Stimulated activated CD4-positive, alpha-beta T cell treated with anti-CD3 and anti-CD28 coated beads, TNF-alpha, amount 100 ng/mL, for 1 hour (primary cell): Measurements from ENCODE around the gene HEBP1.
"Not testable (repeated sequence)": the region's sequence is repeated elsewhere in the genome, so short reads cannot be mapped to it uniquely, and the experiment has no call there.

Source experiments
- DNase-seq, 3 donors: peaks; one replicate each; pipeline ENCODE4 v3.0.0-alpha.2; 2020; ENCODE audit warnings: low read depth in 3 of 3, low spot score in 1 of 3

HEBP1 gene, protein sequence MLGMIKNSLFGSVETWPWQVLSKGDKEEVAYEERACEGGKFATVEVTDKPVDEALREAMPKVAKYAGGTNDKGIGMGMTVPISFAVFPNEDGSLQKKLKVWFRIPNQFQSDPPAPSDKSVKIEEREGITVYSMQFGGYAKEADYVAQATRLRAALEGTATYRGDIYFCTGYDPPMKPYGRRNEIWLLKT

DNA sequence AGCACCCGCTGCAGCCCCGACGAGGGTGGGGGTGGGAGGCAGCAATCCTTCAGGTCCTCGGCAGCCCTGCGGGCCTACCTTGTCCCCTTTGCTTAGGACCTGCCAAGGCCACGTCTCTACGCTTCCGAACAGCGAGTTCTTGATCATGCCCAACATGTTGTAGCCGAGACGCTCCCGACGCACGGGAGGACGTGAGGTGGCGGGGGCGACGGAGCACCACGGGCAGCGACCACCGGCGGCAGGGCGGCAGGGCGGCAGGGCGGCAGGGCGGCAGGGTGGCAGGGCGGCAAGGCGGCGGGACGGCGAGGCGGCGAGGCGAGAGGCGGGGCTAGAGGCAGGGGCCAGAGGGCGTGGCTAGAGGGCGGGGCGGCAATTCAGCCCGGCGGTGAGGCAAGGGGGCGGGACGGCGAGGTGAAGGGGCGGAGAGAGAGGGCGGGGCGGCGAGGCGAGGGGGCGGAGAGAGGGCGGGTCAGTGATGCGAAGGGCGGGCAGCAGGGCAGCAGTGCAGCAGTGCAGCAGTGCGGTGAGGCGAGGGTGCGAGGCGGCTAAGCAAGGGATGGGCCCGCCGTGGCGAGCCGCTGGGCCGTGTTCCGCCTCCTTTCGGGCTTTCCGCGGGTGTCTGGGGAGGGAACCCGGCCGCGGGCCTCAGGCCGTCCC is at the start of gene HEBP1:
Gene HEBP1 (minus strand): TSS at position 307 of the 657 bp plus-strand sequence. CDS start 151 bp downstream, at position 156.
- peak; percentile 89 to 98 (median 95) for DNase-seq

DNA sequence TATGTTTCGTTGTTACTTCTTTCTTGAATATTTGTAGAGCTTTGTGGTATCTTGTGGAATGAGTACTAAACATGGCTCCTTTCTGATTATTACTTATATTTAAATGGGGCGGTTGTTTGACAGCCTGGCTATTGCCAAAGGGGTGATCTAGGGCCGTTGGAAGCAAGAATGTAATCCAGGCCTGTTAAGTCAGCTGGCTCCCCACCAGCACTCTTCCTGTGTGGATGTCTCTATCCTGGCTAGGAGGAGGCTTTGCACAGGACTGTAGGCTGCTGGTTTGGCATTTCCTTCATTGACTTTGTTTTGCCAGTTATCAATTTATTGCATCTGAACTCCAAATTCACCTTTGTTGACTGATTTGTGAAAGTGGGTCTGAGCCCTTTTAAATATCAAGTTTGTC is 49.8 kb upstream of the HEBP1 start:
- no peak for DNase-seq

DNA sequence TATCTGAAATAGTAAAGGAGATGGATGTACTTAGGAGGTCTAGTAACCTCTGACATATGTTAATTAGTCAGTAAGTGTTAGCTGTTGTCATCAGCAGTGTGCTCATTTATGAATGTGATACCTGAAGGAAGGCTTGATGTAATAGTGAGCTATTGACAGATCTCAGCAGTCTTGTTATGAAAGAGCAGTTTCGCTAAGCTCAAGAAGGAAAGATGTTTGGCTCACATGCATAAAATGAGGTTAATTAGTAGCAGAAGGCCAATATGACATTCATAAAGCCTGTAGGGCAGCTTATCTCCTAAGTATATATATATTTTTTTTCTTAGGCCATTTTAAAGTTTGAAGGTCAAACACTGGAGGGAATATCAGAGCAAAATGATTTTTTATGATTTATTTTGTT is 46.9 kb upstream of the HEBP1 start:
- no peak for DNase-seq

DNA sequence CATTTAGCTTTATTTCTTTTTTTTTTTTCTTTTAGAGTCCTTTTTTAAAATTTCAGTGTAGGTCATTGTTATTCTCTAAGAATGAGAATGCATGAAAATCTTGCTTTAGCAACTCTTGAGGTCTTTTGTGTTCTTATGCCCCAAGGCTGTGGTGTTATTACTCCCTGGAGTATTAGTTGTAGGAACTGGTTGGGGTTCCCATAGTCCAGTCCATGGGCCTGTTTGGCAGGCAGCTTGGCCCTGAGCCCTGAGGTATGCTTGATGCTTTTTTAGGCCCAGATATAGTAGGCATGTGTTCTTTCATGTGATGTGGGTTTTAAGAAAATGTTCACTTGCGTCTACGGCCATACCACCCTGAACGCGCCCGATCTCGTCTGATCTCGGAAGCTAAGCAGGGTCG is 45.8 kb upstream of the HEBP1 start:
- DNase-seq = no peak

DNA sequence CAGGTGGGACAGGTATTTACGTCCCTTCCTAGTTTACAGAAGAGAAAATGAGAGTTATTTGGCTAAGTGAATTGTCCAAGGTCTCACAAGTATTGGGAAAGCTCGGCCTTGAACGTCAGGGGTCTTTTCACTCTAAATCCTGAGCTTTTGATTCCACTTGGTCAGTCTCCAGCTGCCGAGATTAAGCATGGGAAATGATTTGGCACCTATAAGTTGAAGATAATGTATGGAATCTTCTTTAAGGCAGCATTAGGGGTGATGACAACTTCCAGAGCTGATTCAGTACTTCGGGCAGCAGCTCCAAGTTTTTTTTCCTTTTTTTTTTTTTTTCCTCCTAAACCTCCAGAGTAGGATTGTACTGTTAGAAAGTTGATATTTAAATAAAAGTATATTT is 44.8 kb upstream of the HEBP1 start:
- no peak for DNase-seq

DNA sequence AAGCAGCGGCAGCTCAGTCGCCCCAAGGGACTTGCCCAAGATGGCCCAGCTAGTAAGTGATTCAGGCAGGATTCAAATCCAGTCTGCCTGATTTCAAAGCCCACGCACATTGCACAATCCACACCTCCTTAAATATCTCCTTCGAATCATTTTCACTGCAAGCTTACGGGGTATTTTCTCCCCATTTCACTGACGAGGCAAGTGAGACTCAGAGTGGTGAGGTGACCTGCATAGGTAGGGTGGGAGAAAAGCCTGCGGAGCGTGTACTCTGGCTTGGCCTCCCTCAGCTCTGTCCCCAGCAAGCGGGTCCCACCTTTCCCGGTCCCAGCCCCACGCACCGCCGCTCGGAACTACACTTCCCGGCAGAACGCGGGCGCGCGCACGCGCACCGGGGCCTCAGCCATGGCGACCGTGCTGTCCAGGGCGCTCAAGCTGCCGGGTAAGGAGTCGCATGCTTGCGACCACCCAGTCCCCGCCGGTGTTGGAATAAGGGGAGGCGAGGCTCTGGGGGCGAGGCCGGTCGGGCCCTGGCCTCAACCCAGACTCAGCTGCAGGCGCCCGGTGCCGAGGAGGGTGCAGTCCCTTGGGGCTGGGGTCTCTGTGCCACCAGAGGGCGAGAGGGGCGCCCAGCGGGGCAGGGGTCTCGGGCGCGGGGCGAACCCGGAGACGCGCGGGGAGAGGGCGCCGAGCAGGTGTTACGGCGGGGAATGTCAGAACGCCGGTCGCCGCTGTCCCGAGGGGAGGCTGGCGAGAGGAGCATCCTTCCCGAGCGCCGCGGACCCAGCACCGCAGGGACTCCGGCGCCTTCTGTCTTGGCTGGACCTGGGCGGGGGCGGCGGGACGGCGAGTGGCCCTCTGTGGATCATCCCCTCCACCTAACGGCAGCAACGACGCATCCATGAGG is 44.2 kb upstream of the HEBP1 start, which contains the start of gene FAM234B:
Gene FAM234B (plus strand): TSS at position 380 of the 904 bp plus-strand sequence. CDS start 23 bp downstream, at position 403.
- DNase-seq = peak; percentile 18 to 66 (median 59)

DNA sequence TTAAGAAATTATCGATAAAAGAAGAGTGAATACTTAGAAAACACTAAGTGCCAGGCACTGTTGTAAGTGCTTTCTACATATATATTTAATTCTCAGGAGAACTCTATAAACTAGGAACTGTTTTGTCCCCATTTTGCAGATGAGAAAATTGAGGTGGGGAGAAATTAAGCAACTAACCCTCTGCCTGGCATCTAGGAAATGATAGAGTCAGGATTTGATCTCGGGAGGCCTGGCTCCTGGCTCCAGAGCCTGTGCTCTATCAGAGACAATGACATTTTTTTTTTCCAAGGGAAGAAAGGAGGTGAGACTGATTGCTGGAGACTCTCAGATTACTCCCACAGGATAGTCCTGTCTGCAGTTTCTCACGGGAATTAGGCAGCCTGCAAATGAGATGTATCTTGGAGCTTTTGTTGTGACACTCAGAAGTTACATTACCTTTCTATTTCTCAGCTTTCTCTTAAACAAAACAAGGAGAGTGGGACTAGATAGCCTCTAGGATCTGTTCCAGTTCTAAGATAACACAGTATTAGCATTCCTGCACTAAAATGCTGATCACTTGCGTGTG is 42.7 kb upstream of the HEBP1 start:
- DNase-seq = no peak

DNA sequence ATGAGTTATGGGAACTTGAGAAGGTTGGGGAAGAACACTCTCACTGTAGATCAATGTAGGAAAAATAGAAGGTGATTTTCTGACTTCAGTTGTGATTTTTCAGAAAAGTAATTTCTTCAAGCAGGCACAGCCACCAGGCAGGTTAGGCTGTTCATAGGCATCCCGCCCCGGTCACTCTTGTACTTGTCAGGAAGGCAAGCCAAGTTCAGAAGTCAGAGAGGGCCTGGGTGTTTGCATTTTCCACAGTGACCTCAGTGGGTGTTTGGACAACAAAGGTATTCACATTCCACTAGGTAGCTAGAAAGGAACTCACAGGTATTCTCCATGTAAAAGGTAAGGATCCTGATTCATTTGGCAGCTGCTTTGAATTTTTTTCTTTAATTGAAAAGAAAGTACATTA is 41.2 kb upstream of the HEBP1 start:
- no peak for DNase-seq

DNA sequence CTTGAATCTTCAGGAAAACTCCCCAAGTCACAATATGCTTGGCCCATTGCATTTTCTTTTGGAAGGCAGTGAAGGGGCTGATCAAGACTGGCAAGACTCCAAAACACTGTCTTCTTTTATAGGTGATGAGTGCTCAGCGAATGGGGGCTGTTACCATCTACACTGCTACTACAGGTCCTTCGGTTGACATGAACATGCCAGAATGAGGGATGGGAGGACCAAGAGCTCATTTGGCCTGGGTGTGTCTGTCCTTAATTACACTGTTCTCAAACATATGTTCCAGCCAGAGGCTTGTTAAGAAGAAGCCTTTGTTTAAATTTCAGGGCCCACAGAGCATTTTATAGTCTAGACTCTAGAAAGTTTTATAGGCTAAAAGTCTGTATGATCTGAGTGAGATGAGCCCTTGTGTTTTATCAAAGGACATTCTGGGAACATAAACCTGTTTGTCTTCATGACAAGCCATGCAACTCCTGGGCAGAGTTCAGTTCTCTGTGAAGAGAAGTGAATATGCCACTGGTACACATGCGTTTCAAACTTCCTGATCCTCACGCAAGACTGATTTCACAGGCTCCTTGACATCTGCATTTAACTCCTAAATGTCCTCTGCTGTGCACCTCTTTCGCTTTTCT is 39.4 kb upstream of the HEBP1 start:
- no peak for DNase-seq

DNA sequence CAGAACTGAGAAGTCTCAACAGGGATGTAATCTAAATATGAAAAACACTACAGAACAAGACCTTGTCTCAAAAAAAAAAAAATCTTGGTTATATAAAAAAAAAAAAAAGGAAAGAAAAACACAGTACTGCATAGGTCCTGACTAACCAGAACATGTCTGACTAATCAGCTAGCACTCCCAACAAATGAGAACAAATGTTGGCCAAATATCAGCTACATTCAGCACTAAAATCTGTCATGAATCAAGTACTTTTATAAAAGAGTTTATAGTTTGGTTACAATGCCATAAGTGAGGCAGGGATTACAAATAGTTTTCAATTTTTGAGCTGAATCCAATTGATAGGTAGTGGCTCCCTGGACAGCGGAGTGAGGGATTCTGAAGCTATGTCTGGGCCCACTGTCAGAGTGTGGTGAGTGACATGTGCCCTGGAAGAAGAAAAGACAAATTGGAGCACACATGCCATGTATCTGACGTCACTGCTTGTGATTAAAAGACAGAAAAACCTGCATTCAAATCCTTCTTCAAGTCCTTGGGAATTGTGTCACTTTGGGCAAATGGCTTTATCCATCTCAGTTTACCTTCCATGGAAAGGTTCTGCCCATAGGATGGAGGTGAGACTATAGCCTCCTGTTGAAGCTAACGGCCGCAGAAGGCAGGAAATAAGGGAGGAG is 38.6 kb upstream of the HEBP1 start:
- no peak for DNase-seq

DNA sequence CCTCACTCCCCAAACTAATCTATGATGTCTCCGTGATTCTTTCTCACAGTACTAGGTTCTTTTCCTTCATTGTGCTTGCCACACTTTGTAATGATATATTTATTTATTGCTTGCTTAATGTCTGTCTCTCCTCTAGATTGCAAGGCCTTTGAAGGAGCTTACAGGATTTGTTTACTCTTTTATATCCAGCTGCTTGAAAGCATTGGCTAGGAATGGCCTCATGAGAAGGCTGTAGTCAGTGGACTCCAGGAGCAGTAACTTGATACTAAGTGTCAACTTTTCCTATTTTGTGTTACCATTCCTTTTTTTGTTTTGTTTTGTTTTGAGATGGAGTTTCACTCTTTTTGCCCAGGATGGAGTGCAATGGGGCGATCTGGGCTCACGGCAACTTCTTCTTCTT is 36.8 kb upstream of the HEBP1 start:
- DNase-seq = no peak

DNA sequence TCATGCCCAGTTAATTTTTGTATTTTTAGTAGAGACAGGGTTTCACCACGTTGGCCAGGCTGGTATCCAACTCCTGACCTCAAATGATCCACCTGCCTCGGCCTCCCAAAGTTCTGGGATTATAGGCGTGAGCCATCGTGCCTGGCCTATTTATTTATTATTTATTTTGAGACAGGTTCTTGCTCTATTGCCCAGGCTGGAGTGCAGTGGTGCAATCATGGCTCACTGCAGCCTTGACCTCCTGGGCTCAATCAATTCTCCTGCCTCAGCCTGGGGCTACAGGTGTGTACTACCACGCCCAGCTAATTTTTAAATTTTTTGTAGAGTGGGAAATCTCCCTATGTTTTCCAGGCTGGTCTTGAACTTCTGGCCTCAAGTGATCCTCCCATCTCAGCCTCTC is 35.3 kb upstream of the HEBP1 start:
- not testable (repeated sequence) for DNase-seq

DNA sequence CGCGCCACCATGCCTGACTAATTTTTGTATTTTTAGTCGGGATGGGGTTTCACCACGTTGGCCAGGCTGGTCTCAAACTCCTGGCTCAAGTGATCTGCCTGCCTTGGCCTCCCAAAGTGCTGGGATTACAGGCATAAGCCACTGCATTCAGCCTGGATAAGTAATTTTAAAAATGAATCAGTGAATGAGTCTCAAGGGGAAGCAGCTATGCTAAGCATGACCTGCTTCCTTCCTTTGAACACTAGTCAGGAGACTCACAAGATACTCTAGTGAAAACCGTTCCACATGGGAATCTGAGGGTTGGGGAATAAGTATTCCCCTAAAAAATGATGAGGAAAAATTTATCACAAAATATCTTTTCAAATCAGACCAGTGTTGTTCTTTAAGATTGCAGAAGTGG is 33.4 kb upstream of the HEBP1 start:
- DNase-seq = no peak

DNA sequence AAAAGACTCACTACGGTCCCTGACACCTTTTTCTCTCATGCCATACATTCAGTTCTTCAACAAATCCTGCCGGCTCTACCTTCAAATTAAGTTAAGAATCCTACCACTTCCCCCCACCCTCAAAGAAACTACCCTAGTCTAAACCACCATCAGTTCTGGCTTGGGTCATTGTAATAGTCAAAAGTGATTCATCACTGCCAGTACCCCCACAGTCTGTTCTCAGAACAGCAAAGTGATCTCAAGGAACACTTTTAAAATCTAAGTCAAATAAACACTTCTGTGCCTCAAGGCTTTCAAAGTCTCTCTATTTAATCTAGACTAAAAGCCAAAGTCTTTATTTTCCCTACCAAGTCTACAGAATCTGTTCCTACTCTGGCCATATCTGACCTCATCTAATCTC is 32.1 kb upstream of the HEBP1 start:
- no peak for DNase-seq

DNA sequence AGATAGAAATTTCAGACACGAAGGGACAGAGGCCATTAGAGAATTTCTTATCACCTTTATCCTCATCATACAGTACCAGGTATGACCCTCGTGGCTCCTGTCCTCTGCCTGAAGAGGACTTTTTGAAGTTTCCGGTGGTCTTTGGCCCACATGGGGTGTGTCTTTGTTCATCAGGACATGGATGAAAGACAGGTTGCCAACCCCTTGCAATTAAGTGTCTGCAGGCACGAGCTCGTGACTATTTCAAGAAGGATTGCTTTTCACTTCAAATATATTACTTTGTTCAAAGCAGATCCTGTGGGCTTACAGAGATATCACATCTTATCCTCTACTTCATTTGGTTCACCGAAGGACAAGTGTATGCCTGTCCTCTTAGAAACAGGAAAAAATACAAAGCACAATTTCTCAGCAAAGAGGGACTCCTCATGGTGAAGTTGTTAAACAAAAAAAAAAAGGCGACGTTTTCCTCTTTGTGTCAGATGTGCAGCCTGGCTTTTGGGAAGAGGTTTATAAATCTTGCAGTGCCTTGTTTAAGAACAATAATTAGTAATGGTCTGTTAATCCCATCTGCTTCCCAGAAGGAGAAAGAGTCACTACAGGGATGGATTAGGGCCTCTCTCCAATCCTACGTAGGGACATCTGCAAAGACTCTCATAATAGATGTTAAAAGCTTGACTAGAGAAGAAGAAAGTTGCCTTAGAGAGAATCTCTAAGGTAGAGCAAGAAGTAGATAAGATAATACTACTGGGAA is 30.7 kb upstream of the HEBP1 start:
- no peak for DNase-seq

DNA sequence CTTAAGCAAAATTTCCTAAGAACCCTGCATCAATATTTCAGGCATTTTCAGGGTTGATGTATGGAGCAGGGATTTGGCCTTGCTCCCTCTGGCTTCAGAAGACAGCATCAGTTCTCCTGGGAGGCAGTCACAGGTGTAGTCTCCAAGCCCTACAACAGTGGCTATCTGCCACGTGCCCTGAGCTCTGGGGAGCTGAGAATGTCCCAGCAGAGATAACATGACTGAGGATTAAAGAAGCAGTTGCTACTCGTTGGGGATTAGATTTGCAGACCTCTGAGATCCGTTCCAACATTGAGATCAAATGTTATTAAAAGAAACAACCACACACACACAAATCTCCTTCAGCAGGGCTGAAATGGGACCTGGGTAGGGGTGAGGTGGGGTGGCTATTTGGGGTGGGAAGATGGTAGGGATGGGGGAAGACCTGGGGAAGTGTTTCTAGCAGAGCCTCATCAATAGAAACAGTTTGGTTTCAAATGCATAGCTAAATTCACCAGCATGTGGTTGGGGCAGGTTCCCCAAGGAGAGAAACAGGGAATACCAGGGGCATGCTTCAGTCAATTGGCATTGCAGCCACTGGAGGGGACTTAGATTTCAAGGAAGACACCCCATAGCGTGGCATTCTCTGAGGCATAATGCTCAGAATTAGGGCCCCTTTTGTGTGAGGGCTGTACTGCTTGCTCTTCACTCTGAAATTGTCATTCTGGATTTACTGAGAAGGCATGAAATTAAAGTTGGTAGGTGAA is 28.9 kb upstream of the HEBP1 start:
- no peak for DNase-seq

DNA sequence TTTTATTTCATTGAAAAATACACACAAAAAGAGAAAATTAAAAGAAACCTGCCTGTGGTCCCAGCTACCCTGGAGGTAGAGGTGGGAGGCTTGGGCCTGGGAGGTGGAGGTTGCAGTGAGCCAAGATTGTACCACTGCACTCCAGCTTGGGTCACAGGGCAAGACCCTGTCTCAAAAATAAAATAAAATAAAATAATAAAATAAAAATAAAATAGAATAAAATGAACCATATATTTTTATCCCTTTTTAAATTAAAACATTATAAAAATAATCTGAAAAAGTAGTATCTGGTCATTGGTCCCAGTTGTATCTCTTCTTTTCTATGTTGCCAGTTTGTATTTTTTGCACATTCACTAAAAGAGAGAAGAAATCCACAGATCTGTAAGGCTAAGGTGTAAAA is 27.4 kb upstream of the HEBP1 start:
- DNase-seq = no peak

DNA sequence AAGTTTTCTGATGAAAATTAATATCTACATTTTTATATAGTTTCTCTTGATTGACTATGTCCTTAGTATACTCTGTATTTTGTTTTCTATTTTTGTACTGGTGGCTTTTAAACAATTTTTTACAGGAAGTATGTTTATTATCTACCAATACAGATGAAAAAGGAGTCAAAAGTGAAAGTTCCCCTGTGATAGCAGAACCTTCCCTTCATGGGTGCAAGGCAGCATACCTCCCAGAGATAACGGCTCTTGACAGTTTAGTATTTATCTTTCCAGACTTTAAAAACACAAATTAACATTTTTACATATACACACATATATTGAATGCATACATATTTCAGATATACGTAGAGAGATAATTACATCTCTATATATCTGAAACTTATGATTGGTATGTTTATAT is 27.0 kb upstream of the HEBP1 start:
- DNase-seq = no peak

DNA sequence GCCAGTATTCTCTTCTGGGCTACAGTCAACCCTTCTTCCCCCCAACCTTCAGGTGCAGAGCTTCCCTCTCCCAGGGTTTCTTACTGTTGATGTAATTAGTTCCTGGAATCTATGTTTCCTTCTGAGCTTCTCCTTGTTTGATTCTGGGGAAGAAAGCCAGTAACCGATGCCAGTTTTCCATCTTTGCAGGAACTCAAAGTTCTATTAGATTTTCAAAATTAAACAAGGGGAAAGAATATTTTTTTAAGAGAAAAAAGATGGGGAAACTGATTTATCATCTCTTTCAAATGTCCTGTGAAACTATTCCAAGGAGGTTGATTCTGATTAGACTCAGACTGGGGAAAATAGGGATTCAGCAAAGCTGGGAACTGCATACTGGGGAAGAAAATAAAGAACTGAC is 26.2 kb upstream of the HEBP1 start:
- no peak for DNase-seq
